Immature natural killer cell (primary cell): ENCODE data around the gene KRT78. TPM values are rescaled to one million over a fixed set of nuclear protein-coding genes. Genes with fewer than 3 reads are reported as not detected.

Experiments
- DNase-seq, 3 donors: peaks; one replicate each; pipeline ENCODE4 v3.0.0; 2022; ENCODE audit warnings: mixed read lengths in 1 of 3
- H3K27ac Mint-ChIP-seq, 6 donors: one replicate each; pipeline ENCODE4 v1.8.0; 2020; ENCODE audit warnings: mixed read lengths in 6 of 6, mild to moderate bottlenecking in 5 of 6, inconsistent platforms in 4 of 6, moderate library complexity in 3 of 6
- H3K27me3 Mint-ChIP-seq, 3 donors: one replicate each; pipeline ENCODE4 v1.8.0; 2020 to 2021; ENCODE audit warnings: low read depth in 3 of 3, mild to moderate bottlenecking in 3 of 3, mixed read lengths in 3 of 3, moderate library complexity in 3 of 3, inconsistent platforms in 1 of 3
- H3K36me3 Mint-ChIP-seq, 3 donors: one replicate each; pipeline ENCODE4 v1.8.0; 2020; ENCODE audit warnings: mixed read lengths in 3 of 3, inconsistent platforms in 2 of 3, mild to moderate bottlenecking in 2 of 3
- H3K4me1 Mint-ChIP-seq, 2 donors: one replicate each; pipeline ENCODE4 v1.8.0; 2020; ENCODE audit warnings: inconsistent platforms in 2 of 2, mild to moderate bottlenecking in 2 of 2, mixed read lengths in 2 of 2, moderate library complexity in 1 of 2
- H3K4me3 Mint-ChIP-seq, 5 donors: one replicate each; pipeline ENCODE4 v1.8.0; 2020; ENCODE audit warnings: mild to moderate bottlenecking in 5 of 5, mixed read lengths in 5 of 5, inconsistent platforms in 3 of 5, moderate library complexity in 3 of 5
- H3K9me3 Mint-ChIP-seq, 6 donors: one replicate each; pipeline ENCODE4 v1.8.0; 2020; ENCODE audit warnings: mild to moderate bottlenecking in 6 of 6, mixed read lengths in 6 of 6, inconsistent platforms in 4 of 6, moderate library complexity in 3 of 6
- polyA plus RNA-seq, 3 donors: library from polyadenylated mRNA; unstranded; fragments of 300-500 nt; fragmentation: Illumina TruSeq; gene quantifications; one replicate each; pipeline ENCODE4 v1.2.3, GENCODE V29; 2021

KRT78 gene
- polyA plus RNA-seq, 3 donors from 2014 or later: 0.28 TPM; not detected in 2

DNA sequence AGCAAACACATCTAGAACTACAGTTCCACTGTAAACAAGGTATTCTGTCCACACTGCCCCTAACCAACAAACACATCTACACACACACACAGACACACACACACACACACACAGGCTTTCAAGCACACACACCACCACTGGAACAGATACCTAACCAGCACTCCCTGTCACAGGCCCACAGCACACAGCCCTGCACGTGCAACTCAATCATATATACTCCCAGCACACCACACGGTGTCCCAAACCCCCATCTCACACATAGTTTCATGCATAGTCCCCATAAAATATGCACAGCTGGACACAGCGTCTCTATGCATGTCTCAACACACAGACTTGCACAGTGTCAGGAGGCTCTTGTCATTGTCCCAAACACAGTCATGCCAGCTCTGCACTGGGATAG is 28.4 kb upstream of the KRT78 start:
- peaks cover 9 to 10% (median 9%) of the 10 kb centered on the region in 3 donors for H3K27me3 Mint-ChIP-seq
- peak overlapping the region in 3 of 6 donors; percentile 2 to 10 (median 8) for H3K27ac Mint-ChIP-seq
- H3K4me3 Mint-ChIP-seq: no peak overlapping the region
- H3K9me3 Mint-ChIP-seq: peaks cover 0 to 2% (median 0%) of the 10 kb centered on the region in 6 donors
- peaks cover 25 to 32% of the 10 kb centered on the region in 2 donors for H3K4me1 Mint-ChIP-seq
- no peak for DNase-seq
- no peaks in the 10 kb centered on the region for H3K36me3 Mint-ChIP-seq

DNA sequence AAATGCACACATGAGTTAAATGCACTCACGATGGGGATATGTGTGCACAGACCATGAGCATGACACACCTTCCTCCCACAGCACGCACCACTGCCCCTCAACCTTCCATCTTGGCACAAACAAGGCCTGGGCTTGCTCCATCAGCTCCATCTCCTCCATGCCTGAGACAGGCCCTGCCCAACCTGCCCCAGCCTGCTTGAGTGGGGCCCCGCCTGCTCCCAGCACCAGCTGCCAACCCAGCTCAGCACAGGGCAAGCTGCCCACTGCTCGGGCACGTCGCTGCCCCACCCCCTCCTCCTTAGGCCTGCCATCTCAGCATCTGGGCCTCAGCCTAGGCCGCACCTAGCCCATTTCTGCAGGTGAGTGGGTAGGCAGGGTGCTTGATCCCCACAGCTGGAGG is 27.6 kb upstream of the KRT78 start:
- H3K9me3 Mint-ChIP-seq: peaks cover 0 to 2% (median 0%) of the 10 kb centered on the region in 6 donors

DNA sequence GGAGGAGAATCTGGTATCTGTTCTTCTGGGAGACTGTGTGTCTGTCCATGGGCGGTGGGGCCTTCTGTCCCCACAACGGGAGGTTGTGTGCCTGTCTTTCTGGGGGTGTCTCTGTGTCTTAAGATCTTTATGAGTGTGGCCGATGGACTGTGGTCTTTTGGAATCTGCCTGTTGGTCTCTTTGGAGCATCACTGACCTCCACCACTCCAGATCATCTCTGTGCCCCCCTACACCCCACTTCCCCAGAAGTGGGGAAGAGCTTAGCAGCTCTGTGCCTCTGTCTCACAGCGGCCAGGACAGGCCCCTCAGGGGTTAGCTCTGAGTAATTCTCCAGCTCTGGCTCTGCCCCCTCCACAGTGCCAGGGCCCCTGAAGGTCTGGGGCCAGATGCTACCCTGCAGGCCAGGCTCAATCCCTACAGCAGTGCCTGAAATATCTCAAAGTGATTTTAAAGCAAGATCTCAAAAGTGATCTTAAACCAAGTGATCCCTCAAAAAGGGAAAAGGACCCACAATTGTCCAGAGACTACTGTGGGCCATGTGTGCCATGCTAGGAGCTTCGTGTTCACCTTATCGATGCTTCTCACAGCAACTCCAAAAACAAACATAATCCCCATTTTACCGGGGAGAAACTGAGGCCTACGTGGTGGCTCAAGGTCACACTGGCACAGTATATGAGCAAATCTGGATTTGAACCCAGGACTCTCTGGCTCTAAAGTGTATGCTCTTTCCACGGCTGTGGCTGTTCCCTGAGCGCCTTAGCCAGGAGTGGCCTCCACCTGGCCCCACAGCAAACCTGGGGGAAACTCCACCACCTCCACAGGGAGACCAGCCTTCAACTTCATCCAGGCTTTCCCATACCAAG is 26.0 kb upstream of the KRT78 start:
- no peak for DNase-seq
- H3K4me3 Mint-ChIP-seq: peak overlapping the region; percentile 67 to 90 (median 76)
- H3K9me3 Mint-ChIP-seq: peaks cover 0 to 2% (median 0%) of the 10 kb centered on the region in 6 donors
- H3K36me3 Mint-ChIP-seq: no peaks in the 10 kb centered on the region
- peak overlapping the region; percentile 71 to 95 (median 84) for H3K27ac Mint-ChIP-seq
- peaks cover 45 to 52% of the 10 kb centered on the region in 2 donors for H3K4me1 Mint-ChIP-seq
- H3K27me3 Mint-ChIP-seq: peaks cover 2 to 8% (median 6%) of the 10 kb centered on the region in 3 donors

More for the DNA sequence above, 27.6 kb upstream of the KRT78 start:
- Mint-ChIP-seq H3K36me3 (no peaks in the 10 kb centered on the region), H3K4me1 (peaks cover 34 to 41% of the 10 kb centered on the region in 2 donors), H3K27me3 (peaks cover 8 to 9% (median 9%) of the 10 kb centered on the region in 3 donors), H3K27ac (peak overlapping the region in 2 of 6 donors; percentile 3 to 50), H3K4me3 (no peak overlapping the region)
- DNase-seq: no peak

DNA sequence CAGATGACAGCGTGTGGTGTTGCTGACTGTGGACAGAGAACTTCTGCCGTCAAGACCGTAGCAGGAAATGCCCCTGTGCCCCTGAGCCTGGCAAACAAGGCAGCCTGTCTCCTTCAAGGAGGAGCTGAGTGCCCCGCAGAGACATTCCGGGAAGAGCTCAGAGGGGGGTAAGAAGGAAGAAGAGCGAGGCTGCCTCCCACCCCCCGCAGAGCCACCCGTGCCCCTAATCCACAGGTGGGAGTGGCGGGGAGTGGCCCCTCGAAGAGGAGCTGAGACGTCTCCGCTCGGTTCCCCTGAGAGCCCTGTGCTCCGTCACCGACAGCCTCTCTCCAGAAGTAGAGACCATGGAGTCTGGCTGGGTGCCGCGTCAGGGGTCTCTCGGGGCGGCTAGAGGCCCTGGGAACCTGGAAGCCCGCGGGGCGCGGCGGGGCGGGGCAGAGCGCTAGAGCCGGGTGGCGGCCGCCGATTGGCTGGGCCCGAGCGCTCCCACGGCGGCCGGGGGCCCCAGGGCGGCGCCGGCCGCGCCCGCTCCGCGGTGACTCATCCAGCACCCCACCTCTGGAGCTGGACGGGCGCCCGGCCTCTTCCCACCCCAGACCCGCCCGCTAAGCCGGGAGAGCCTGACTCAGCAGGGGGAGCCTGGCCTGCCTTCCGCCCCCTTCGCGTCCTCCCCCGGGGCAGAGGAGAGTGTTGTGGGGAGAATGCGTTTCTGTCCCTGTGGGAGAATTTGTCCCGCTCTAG is 25.2 kb upstream of the KRT78 start:
- H3K27ac Mint-ChIP-seq: peak overlapping the region; percentile 71 to 97 (median 89)
- H3K4me1 Mint-ChIP-seq: peaks cover 44 to 50% of the 10 kb centered on the region in 2 donors
- DNase-seq: peak; percentile 25 to 60 (median 57)
- H3K4me3 Mint-ChIP-seq: peak overlapping the region; percentile 77 to 90 (median 82)
- H3K9me3 Mint-ChIP-seq: peaks cover 0 to 2% (median 0%) of the 10 kb centered on the region in 6 donors
- H3K27me3 Mint-ChIP-seq: peaks cover 2 to 10% (median 8%) of the 10 kb centered on the region in 3 donors
- no peaks in the 10 kb centered on the region for H3K36me3 Mint-ChIP-seq

DNA sequence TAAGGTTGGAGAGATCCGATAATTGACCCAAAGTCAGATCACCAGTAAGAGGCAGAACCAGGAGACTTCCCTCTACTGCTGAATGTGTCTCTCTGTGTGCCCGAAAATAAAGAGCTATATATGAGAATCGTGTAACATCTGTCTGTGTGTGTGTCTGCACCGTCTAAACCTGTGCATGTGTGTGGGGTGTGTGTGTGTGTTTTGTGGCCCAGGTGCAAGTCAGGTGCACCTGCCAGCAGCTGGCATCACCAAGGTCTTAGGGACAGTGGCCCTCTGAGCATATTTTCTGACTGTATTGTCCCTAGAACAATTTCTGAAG is 24.7 kb upstream of the KRT78 start:
- Mint-ChIP-seq H3K9me3 (peaks cover 0 to 2% (median 0%) of the 10 kb centered on the region in 6 donors), H3K27ac (peak overlapping the region; percentile 53 to 97 (median 89)), H3K4me1 (peaks cover 41 to 50% of the 10 kb centered on the region in 2 donors), H3K27me3 (peaks cover 2 to 11% (median 8%) of the 10 kb centered on the region in 3 donors), H3K36me3 (no peaks in the 10 kb centered on the region), H3K4me3 (peak overlapping the region; percentile 74 to 88 (median 80))
- DNase-seq: no peak

DNA sequence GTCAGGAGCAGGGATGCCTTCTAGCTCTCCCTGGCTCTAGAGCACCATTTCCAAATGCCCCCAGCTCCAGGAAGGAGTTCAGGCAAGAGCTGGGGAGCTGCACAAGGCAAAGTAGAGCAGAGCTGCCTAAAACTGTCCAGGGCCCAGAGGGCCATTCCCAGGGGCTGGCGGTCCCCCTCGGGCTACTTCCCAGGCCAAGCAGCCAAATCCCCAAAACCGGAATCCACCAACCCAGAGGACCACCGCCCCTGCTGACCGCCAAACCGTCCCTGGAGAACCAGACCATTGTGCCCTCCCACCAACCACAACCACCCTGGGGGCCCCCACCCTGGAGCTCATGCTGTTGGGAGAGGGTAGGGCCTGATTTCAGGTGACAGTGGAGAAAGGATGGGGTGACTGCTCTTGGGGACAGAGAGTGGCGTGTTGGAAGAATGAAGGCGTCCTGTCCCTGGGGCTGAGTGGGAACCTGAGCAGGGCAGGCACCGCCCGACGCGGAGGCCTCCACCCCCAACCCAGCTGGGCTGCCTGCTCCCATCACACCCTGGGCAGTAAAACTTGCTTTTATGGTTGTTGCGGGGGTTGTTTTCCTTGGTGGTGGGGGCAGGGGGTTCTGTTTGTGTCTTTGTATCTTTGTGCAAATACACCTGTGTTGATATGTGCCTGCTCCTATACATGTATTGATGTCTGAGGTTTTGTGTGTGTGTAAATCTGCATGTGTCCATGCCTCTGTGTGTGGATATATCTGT is 24.0 kb upstream of the KRT78 start:
- peak overlapping the region; percentile 74 to 88 (median 80) for H3K4me3 Mint-ChIP-seq
- no peak for DNase-seq
- H3K27ac Mint-ChIP-seq: peak overlapping the region; percentile 53 to 97 (median 91)
- peaks cover 0 to 2% (median 0%) of the 10 kb centered on the region in 6 donors for H3K9me3 Mint-ChIP-seq
- peaks cover 41 to 50% of the 10 kb centered on the region in 2 donors for H3K4me1 Mint-ChIP-seq
- H3K27me3 Mint-ChIP-seq: peaks cover 2 to 10% (median 8%) of the 10 kb centered on the region in 3 donors
- no peaks in the 10 kb centered on the region for H3K36me3 Mint-ChIP-seq

DNA sequence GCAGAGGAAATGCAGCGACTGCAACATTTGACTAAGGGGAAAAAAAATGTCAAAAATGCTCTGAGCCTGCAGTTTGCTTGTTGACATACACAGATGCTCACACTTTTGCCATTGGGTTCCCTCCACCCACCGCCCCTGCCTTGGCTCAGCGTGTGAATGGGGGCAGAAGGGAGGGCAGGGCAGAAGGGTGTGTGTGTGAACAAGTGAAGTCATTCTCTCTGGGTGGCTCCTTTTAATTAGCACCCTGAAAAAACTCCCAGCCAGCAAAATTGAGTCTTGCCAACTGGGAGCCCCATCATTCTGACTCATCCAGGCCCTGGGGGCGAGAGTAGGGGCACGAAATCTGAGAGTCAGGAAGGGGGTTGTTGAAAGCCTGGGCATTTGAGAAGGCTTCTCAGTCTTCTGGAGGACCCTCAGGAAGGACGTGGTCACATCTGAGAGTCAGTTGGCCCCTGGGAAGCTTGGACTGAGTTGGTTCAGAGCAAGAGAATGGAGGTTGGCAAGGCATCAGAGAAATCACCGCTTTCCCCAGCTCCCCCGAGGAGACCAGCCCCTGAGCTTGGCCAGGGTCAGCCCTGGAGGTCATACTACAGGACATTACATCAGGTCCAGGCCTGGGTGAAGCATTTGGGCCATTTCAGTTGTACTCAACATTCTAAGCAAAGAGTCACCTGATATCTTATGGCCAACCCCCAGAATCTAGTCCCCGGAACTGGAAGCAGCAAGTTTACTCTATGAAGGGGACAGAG is 22.7 kb upstream of the KRT78 start:
- H3K4me3 Mint-ChIP-seq: peak overlapping the region in 4 of 5 donors; percentile 24 to 60 (median 43)

DNA sequence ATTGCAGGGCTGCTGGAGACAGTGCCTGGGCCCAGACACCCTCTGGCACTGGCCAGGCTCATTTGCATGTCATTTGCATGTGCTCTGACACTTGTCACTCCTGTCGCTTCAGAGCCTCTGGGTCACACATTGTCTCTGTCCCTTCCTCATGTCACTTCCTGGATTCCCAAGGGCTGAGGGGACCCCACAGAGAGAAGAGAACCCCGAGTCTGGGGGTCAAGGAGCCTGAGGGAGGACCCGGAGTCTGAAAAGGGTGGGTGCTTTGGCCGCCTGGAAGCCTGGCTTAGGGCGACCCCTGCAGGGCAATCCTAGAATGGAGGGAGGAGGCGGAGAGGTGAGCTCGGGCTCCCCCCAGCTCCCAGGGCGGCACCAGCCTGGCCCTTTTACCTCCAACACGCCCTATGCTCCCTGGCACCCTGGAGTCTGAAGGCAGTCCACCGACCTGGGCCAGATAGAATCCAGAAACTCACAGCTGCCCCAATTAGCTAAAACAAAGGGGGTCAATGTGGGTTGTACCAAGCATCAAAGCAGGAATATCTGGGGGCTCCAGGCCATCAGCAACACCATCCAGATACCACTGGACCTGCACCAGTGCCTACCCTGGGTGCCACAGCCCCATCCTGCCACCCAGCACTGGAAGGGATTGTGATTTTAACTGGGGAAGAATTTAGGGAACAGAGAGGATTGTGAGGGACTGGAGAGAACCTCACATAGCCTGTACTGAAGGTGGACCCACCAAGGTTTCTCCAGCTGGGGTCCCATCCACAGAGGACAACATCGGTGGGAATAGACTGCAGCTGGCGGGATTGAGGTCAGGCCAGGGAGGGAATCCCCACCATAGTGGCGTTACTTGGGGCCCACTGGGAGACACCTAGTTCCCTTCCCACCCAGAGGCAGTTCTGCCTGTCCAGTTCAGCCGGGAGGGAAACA is 21.8 kb upstream of the KRT78 start:
- Mint-ChIP-seq H3K9me3 (no peaks in the 10 kb centered on the region), H3K4me1 (peaks cover 45 to 55% of the 10 kb centered on the region in 2 donors), H3K4me3 (peak overlapping the region in 4 of 5 donors; percentile 24 to 60 (median 43)), H3K27me3 (peaks cover 2 to 10% (median 9%) of the 10 kb centered on the region in 3 donors), H3K27ac (peak overlapping the region; percentile 65 to 95 (median 90)), H3K36me3 (no peaks in the 10 kb centered on the region)
- DNase-seq: peak; percentile 68 to 79 (median 74)

More for the DNA sequence above, 22.7 kb upstream of the KRT78 start:
- Mint-ChIP-seq H3K27me3 (peaks cover 2 to 10% (median 9%) of the 10 kb centered on the region in 3 donors), H3K4me1 (peaks cover 45 to 55% of the 10 kb centered on the region in 2 donors), H3K27ac (peak overlapping the region; percentile 65 to 95 (median 90)), H3K36me3 (no peaks in the 10 kb centered on the region), H3K9me3 (no peaks in the 10 kb centered on the region)
- DNase-seq: peak; percentile 61 to 84 (median 68)

DNA sequence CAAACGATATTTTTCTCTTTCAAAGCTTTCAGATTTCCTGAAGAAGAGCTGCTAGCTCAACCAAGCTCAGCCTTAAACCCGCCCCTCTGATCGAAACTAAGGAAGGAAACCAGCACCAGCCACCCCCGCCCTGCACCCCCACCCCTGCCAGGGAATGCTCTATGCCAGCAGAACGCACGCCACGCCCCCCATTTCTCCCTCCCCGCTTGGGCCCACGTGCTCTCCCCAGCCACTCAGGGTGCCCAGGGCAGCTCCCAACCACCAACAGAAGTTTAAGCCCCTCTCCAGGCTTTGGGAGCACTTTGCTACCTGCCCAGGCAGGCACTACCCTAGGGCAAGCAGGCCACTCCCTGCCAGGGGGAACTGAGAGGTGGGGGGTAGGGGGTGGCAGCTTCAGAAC is 18.8 kb upstream of the KRT78 start:
- Mint-ChIP-seq H3K36me3 (no peaks in the 10 kb centered on the region), H3K4me1 (peaks cover 29 to 33% of the 10 kb centered on the region in 2 donors), H3K4me3 (no peak overlapping the region), H3K9me3 (no peaks in the 10 kb centered on the region), H3K27ac (peak overlapping the region in 2 of 6 donors; percentile 66 to 74), H3K27me3 (peaks cover 0 to 6% (median 4%) of the 10 kb centered on the region in 3 donors)
- no peak for DNase-seq

DNA sequence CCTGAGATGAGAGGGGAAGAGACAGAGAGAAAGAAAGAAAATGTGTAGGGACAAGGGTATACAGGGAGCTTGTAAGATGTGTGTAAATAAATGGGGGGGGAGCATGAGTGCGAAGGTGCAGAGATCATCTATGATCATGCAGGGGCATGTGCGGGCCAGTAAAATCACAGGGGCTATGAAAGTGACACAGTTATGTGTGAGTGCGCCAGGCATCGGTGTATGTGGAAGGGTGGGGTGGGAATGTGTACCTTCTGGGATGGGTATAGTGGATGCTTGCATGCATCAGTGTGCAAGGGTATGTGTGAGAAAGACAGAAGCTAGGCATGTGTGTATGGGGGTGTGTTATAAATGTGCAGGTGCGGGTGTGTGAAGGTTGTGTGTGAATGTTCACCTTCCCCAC is 18.4 kb upstream of the KRT78 start:
- no peak for DNase-seq
- H3K4me3 Mint-ChIP-seq: no peak overlapping the region
- H3K9me3 Mint-ChIP-seq: no peaks in the 10 kb centered on the region
- peak overlapping the region in 3 of 6 donors; percentile 25 to 74 (median 66) for H3K27ac Mint-ChIP-seq
- peaks cover 25 to 28% of the 10 kb centered on the region in 2 donors for H3K4me1 Mint-ChIP-seq
- peaks cover 0 to 4% (median 3%) of the 10 kb centered on the region in 3 donors for H3K27me3 Mint-ChIP-seq
- H3K36me3 Mint-ChIP-seq: no peaks in the 10 kb centered on the region

DNA sequence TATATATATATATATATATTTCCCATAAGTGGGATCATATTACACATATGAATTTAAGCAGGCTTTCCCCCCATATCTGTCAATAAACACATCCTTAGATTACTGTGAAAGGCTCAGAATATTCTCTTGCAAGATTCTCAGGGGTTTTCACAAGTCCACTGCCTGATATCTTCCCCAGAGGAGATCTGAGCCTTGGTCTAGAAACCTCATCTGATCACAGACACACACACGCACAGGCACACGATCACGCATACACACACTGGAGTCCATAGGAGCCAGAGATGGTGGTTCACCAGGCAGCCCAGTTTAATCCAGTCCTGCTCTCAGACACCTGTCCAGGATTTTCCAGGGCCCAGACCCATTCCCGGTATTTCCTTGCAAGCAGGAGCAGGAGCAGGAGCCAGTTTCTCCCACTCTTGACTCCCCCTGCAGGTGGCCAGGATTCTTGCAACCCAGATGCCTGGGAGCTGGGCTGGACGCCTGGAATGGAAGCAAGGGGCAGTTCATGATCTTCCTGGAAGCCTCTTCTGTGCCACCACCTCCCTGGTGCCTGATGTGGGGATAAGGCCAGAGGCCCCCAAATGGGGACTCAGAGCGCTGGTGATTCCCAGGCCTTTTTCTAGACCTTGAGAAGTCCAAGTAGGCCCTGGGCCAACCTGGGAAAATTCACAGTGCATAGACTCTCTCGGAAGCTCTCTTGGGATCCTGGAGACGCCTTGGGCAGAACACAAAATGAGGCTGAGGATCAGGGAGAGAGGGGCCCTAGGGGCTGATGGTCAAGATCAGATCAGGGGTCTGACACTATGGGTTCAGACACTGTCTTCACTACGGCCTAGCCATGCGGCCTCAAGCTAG is 16.5 kb upstream of the KRT78 start:
- Mint-ChIP-seq H3K36me3 (no peaks in the 10 kb centered on the region), H3K27me3 (peaks cover 0 to 4% (median 3%) of the 10 kb centered on the region in 3 donors), H3K27ac (no peak overlapping the region), H3K4me3 (no peak overlapping the region), H3K4me1 (peaks cover 7 to 15% of the 10 kb centered on the region in 2 donors), H3K9me3 (no peaks in the 10 kb centered on the region)
- DNase-seq: no peak
